GM21576 (cell line): ENCODE measurements around the gene AFMID.
"Not testable (repeated sequence)": the region's sequence is repeated elsewhere in the genome, so short reads cannot be mapped to it uniquely, and the experiment has no call there.

ENCODE experiments used
- ATAC-seq: cut with Tn5 transposase; IDR thresholded peaks from one replicate; pipeline ENCODE4 v1.9.1; 2021; ENCODE audit warnings: mild to moderate bottlenecking, moderate library complexity; ENCODE audit not compliant: unreplicated experiment

The AFMID gene

DNA sequence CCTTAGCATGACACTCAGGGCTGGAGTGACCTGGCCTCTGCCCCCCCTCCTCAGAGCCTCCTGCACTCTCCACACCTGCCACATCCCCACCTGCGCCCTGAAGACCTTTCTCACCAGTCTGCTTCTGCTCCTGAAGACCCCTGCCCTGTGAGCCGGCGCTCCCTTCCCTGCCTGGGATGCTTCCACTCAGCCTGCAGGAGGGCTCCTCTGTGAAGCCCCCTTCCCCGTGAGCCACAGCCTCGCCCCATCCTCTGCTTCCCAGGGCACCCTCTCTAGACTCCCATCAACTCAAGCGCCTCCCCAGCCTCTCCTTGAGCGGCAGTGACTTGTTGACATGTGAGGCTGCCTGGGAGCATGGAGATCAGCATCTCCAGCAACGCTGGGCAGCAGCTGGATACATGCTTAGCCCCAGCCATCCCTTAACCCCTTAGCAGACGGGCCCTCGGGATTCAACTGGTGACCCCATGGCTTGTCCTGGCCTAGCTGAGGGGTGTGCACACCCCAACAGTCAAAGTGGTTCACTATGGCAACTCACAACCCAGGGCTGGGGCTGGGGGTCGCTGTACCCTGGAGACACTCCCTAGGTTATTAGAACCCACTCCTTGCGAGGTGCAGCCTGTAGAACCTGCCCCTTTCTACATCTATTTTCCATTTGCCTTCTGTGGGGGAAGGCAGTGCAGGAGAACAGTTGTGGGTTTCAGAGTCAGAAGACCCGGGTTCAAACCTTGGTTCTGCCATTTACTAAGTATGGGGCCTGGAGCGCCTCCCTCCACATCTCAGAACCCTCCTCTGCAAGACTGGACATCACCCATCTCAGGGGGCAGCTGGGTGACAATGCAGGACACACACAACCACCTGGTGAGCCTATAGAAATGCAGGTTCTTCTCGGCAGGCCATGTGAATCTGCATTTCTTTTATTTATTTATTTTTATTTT, 65.8 kb downstream of the AFMID start:
- no peak for ATAC-seq

DNA sequence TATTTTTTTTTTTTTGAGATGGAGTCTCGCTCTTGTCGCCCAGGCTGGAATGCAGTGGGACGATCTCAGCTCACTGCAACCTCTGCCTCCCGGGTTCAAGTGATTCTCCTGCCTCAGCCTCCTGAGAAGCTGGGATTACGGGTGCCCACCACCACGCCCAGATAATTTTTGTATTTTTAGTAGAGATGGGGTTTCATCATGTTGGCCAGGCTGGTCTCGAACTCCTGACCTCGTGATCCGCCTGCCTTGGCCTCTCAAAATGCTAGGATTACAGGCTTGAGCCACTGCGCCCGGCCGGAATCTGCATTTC, 66.4 kb downstream of the AFMID start:
- ATAC-seq: not testable (repeated sequence)

DNA sequence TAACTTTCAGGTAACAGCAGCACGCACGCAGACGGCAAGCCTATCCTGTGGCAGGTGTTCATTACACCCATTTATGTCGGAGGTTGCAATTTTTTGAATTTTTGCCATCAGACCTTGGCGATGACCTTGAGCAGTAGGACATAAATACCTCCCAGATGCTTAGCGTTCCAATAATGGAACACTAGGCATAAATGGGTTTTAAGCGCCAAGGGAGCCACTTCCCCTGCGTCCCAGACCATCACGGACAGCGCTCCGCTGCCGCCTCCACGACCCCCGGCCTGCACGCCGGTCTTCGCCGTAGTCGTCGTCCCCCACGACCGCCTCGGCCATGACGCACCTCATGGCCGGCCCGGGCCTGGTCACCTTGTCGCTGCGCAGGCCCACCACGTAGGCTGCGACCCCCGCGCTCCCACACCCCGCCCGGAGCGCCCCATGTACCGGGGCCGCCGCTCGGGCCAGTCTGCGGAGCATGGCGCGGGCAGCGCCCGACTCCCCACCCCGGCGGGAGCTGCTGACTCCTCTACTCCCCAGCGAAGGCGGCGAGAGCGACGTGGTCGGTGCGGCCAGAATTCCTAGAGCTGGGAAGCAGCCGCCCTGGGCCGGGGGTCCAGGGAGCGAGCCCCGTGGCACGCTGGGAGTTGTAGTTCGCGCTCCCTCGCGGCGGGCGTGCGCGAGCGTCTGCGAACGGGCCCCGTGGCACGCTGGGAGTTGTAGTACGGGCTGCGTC, 66.9 kb downstream of the AFMID start:
- ATAC-seq: no peak

DNA sequence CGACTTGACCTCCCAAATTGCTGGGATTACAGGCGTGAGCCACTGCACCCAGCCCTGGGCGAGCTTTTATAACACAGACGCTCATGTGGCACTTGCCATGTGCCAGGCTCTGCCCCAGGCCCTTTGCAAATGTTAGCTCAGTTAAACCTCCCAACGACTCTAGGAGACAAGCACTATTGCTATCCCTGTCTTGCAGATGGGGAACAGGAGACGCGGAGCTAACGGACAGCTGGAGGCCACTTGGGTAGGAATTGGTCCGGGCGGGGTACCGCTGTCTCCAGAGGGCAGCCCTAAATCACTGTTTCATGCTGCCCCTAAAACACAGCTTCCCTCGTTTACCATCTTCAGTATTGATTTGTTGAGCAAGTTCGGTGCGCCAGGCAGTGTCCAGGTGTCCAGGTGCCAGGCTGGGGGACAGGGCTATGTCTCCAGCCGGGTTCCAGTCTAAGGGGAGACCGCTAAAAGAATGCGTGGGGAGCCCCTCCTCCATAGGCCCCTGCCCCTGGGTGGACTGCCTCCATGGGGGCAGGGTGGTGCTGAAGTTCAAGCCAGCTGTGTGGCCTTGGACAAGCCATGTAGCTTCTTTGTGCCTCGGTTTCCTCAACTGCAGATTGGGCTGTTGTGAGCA, 68.0 kb downstream of the AFMID start:
- no peak for ATAC-seq

DNA sequence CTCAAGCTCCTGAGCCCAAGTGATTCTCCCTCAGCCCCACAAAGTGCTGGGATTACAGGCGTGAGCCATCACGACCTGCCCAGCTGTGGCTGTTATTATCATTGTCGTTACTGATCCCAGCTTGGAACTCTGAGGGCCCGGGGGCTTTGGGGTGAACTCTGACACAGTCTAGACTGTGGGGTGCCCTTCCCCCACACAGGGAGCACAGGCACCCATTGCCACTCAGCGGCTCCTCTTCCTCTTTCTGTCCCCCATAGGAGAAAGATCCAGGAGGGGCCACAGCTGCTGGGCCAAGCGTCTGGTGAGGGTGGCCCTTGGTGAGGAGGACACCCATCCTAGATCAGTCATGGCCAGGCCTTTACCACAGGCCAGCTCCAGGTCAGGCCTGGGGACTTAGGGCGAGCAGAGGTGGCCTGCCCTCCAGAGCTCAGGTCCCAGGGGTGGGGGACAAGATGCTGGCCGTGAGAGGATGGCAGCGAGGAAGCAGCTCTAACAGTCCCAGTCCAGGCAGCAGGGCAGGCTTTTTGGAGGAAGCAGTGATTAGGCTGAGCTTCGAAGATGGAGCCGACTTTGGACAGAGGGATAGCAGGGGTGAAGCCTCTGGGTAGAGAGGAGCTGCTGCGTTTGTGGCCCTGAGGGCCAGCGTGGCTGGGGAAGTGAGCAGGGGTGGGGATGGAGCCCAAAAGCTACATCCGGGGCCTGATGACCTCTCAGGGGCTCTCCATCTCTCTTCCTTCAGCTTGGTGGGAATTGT, 69.0 kb downstream of the AFMID start:
- ATAC-seq: no peak

DNA sequence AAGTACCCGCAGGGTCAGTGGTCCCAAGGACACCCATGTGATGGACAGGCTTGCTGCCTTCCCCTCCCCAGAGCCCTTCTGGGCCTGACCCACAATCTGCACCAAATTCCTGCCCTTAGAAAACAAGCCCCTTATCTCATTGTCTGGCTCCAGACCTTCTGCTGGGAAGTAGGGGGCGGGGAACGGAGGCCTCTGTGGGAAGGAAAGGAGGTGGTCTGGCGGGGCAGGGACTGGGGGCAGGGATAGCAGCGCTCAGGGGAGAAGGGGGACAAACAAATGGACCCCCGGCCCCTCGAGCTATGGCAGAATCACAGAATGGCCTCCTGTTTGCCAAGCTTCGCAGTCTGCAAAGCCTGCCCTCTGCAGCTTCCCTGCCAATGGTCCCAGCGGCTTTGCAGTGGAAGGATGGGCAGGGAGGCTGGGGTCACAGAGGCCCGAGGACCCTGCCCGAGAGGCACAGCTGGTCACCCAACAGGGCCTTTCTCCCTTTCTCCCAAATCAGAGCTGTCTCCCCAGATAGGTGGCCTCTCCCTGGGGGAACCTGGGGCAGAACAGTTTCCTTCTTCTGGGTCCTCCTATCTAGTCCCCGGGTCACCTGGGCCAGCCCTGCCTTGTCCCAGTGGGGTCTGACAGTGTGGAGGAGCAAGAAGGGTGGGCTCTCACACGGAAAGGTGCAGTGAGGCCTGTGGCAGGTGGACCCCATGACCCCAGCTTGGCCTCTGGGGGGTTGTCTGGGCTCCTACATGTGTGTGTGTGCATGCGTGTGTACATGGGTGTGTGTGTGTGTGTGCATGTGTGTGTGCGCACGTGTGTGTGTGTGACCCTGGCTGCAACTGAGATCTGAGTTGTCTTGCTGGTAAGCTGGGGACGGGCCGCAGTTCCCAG, 69.8 kb downstream of the AFMID start:
- no peak for ATAC-seq
